PC-3 (cell line): ENCODE results near the gene SMG6.

Experiments
- CTCF ChIP-seq: fragments of 300-600 bp; sonication (generic); conservative IDR thresholded peaks from 2 replicates; pipeline ENCODE4 v1.5.1; 2017; ENCODE audit warnings: antibody characterized with exemption, low read depth, mild to moderate bottlenecking, low read length
- EZH2 ChIP-seq: fragments of 300-600 bp; sonication (generic); IDR thresholded peaks from one replicate; pipeline ENCODE4 v1.6.1; 2017; ENCODE audit warnings: antibody characterized with exemption, mild to moderate bottlenecking, low read length; ENCODE audit not compliant: unreplicated experiment
- EZH2phosphoT487 ChIP-seq: fragments of 300-600 bp; sonication (generic); IDR thresholded peaks from 2 replicates; pipeline ENCODE4 v1.6.1; 2018; ENCODE audit warnings: mild to moderate bottlenecking, antibody characterized with exemption, low read length, borderline replicate concordance

GRCh38 chr17:2214929-2215615 is 88.5 kb downstream of the SMG6 start:
- TF ChIP-seq CTCF (no peak), EZH2 (no peak), EZH2phosphoT487 (no peak)
